Iris pigment epithelial cell (primary cell): Measurements from ENCODE around the gene BLCAP.

Source experiments
- DNase-seq: peaks from one replicate; pipeline ENCODE4 v3.0.0-alpha.2; 2011; ENCODE audit warnings: low read depth

BLCAP gene

GRCh38 chr20:37529214-37529967, 1.7 kb upstream of the BLCAP start:
- DNase-seq: no peak

- no peak for DNase-seq
These were observed 954 bp upstream of the BLCAP start for GRCh38 chr20:37528446-37529213.

GRCh38 chr20:37526839-37527637, 638 bp downstream of the BLCAP start:
- no peak for DNase-seq

- DNase-seq: peak; percentile 59
These were observed 1.3 kb downstream of the BLCAP start for GRCh38 chr20:37526238-37526838.

GRCh38 chr20:37525810-37526209, 1.9 kb downstream of the BLCAP start:
- DNase-seq: no peak

- DNase-seq: peak; percentile 56
These were observed 2.6 kb downstream of the BLCAP start for GRCh38 chr20:37524859-37525708.

- DNase-seq: no peak
These were observed 3.6 kb downstream of the BLCAP start for GRCh38 chr20:37523911-37524700.

- no peak for DNase-seq
These were observed 4.7 kb downstream of the BLCAP start for GRCh38 chr20:37523012-37523391.

- DNase-seq: peak; percentile 68
These were observed 5.2 kb downstream of the BLCAP start for GRCh38 chr20:37522260-37523011.

GRCh38 chr20:37521061-37521771, 6.5 kb downstream of the BLCAP start, which contains the start of gene NNAT:
Gene NNAT, plus strand, starts transcription at chr20:37521250. Its CDS starts 82 bp downstream, at chr20:37521332.
- peak; percentile 23 for DNase-seq

GRCh38 chr20:37520419-37520955, 7.2 kb downstream of the BLCAP start:
- no peak for DNase-seq

- DNase-seq: peak; percentile 22
These were observed 7.9 kb downstream of the BLCAP start for GRCh38 chr20:37519508-37520418.

GRCh38 chr20:37518606-37519507, 8.8 kb downstream of the BLCAP start:
- no peak for DNase-seq

- no peak for DNase-seq
These were observed 9.6 kb downstream of the BLCAP start for GRCh38 chr20:37518059-37518458.

- peak; percentile 76 for DNase-seq
These were observed 10.6 kb downstream of the BLCAP start for GRCh38 chr20:37516811-37517750.
